Peyer's patch (tissue), 4 donors: Measurements from ENCODE around the gene KCNQ1. TPM values are rescaled to one million over a fixed set of nuclear protein-coding genes. Genes with fewer than 3 reads are reported as not detected.

Experiments
- DNase-seq, 3 donors: peaks; one replicate each; pipeline ENCODE4 v3.0.0-alpha.2; 2017 to 2019
- H3K27ac ChIP-seq, 4 donors: fragments of 200-600 bp; sonication (generic); one replicate each; pipeline ENCODE4 v1.5.1; 2016 to 2019
- H3K27me3 ChIP-seq, 2 donors: fragments of 200-600 bp; sonication (generic); one replicate each; pipeline ENCODE4 v1.5.1; 2019
- H3K36me3 ChIP-seq, 3 donors: fragments of 200-600 bp; sonication (generic); one replicate each; pipeline ENCODE4 v1.5.1; 2016 to 2019
- H3K4me1 ChIP-seq, 4 donors: fragments of 200-600 bp; sonication (generic); one replicate each; pipeline ENCODE4 v1.5.1; 2016 to 2019
- H3K4me3 ChIP-seq, 4 donors: fragments of 200-600 bp; sonication (generic); 1 replicate in 3 of 4; 2 replicates in 1 of 4; pipeline ENCODE4 v1.5.1; 2016 to 2019; ENCODE audit warnings: mild to moderate bottlenecking in 1 of 4
- H3K9me3 ChIP-seq, 4 donors: fragments of 200-600 bp; sonication (generic); one replicate each; pipeline ENCODE4 v1.5.1; 2016 to 2019; ENCODE audit warnings: mild to moderate bottlenecking in 1 of 4
- POLR2A ChIP-seq, 2 donors: fragments of 450-650 bp; IDR thresholded peaks; one replicate each; pipeline ENCODE4 v1.5.1; 2017; ENCODE audit warnings: antibody characterized with exemption in 2 of 2, mild to moderate bottlenecking in 2 of 2, moderate library complexity in 2 of 2
- total RNA-seq, 4 donors: library from RNA; depleted of rRNA; stranded (reverse); fragments of >200 nt; gene quantifications; one replicate each; pipeline ENCODE4 v1.1.0, GENCODE V29; 2016
- TF ChIP-seq, protein P1 (sequence below), 6 experiments: fragments of 450-650 bp in 4 of 6; fragments of 200-600 bp in 2 of 6; sonication (generic) in 1 of 6; IDR thresholded peaks; one replicate each; pipeline ENCODE4 v1.5.1; 2017 to 2019; ENCODE audit warnings: antibody characterized with exemption in 6 of 6, mild to moderate bottlenecking in 3 of 6, moderate library complexity in 1 of 6

KCNQ1 gene
- total RNA-seq, 4 donors from 2014 or later, result 50.6 to 66.4 (median 54.2) TPM

DNA sequence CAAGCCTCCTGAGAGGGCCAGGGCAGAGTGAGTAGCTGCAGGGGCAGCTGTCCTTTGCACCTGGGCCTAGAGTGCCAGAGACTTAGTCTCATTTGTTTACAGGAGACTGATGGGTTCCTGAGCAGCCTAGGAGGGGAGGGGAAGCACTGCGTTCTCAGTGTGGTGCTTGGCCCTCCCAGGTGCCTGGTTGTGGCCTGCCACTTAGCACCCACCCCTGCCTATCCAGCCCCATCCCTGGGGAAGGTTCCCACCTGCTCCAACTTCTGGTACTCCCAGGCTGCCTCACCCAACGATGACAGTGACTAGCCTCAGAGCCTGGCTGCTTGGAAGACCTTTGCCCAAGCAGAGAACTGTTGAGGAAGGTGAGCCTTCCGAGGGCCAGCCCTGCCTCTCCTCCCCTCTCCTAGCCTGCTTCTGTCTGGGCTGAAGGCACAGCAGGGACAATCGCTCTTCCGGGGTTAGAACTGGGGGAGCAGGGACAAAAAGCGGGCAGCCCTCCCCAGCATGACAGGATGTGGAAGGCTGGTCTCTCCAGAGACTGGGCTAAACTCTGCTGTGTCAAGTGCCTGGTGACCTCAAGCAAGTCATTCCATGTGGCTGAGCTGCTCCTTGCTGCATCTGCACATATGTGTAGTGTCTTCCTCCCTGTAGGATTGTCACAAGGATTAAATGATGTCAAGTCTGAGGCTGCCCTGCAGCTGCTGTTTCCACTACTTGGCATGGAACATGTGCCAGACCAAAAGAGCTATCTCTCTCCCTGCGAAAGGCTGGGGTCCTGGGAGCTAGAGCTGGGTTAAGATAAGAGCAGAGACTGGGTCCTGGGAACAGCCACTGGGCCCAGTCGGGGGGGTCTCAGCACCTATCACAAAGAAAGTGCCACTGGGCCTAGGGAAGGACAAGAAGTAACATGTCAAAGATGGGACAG lies 245.1 kb downstream of the KCNQ1 start:
- Histone ChIP-seq H3K27ac (peak overlapping the region in 2 of 4 donors; percentile 0 to 72), H3K4me1 (peaks cover 0 to 43% (median 4%) of the 10 kb centered on the region in 4 donors), H3K36me3 (peaks cover 0 to 4% (median 0%) of the 10 kb centered on the region in 3 donors), H3K9me3 (no peaks in the 10 kb centered on the region), H3K4me3 (no peak overlapping the region), H3K27me3 (no peaks in the 10 kb centered on the region)
- TF ChIP-seq, protein P1, sequence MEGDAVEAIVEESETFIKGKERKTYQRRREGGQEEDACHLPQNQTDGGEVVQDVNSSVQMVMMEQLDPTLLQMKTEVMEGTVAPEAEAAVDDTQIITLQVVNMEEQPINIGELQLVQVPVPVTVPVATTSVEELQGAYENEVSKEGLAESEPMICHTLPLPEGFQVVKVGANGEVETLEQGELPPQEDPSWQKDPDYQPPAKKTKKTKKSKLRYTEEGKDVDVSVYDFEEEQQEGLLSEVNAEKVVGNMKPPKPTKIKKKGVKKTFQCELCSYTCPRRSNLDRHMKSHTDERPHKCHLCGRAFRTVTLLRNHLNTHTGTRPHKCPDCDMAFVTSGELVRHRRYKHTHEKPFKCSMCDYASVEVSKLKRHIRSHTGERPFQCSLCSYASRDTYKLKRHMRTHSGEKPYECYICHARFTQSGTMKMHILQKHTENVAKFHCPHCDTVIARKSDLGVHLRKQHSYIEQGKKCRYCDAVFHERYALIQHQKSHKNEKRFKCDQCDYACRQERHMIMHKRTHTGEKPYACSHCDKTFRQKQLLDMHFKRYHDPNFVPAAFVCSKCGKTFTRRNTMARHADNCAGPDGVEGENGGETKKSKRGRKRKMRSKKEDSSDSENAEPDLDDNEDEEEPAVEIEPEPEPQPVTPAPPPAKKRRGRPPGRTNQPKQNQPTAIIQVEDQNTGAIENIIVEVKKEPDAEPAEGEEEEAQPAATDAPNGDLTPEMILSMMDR (IDR thresholded peaks at IDR 0.05), result no peak
- peak in 2 of 3 donors; percentile 59 to 63 for DNase-seq

DNA sequence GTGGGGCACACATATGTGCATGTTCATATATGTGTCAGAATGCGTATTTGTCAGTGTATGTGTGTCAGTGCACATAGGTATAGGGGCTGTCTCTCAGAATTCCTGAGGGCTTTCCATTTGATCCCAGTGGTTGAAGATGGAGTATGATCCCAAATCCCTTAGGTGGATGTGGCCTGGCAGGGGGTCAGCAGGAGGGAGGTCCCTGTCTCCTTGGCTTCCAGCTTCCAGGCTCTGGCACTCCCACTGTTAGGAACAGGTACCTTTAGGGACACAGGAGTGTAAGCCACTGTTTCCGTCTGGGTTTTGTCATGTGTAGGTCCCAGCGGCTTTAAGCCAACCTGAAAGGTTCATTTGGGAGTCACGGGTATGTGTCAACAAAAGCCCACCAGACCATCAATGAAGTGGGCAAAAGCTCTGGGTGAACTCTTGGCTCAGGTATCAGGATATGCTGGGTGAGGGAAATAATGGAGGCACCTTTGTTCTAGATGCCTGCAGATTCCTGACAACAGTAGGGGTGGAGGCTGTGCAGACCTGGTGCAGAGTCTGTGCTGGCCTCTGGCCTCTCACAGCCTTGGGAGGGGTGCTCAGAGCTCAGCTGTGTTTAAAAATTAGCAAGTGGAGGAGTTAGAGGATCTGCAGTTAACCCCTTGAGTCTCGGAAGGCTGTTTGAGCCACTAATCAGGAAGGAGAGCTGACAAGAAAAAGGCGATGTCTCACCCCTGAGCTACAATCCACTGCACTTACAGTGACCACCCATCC lies 246.0 kb downstream of the KCNQ1 start:
- Histone ChIP-seq H3K4me1 (peaks cover 0 to 43% (median 4%) of the 10 kb centered on the region in 4 donors), H3K27ac (no peak overlapping the region), H3K36me3 (no peaks in the 10 kb centered on the region), H3K27me3 (no peaks in the 10 kb centered on the region), H3K4me3 (no peak overlapping the region), H3K9me3 (no peaks in the 10 kb centered on the region)
- TF ChIP-seq, protein P1 (IDR thresholded peaks at IDR 0.05), result no peak
- DNase-seq, result peak in 2 of 3 donors; percentile 21 to 37

DNA sequence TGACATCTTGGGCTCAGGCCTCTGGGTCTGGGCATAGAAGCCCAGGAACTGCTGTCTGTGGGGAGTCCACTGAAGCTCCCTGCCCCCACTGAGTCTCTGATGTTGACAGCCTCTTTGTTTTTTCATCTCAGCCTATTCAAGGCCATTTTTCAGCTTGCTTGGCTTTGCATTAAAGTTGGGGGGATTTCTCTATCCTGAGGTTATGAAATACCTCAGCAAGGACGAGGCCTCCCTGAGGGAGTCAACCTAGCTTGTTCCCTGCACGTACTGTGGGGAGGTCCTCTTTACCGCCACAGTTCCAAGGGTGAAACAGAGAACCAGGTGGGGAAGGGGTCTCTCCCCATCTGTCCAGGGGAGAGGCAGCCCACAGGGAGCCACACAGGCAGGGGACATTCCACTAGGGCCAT lies 246.6 kb downstream of the KCNQ1 start:
- no peaks in the 10 kb centered on the region for H3K9me3 ChIP-seq
- H3K36me3 ChIP-seq, result no peaks in the 10 kb centered on the region
- peaks cover 0 to 43% (median 4%) of the 10 kb centered on the region in 4 donors for H3K4me1 ChIP-seq
- DNase-seq, result peak in 2 of 3 donors; percentile 2 to 28
- no peak for TF ChIP-seq POLR2A (IDR thresholded peaks at IDR 0.05)
- TF ChIP-seq, protein P1 (IDR thresholded peaks at IDR 0.05), result no peak
- H3K27ac ChIP-seq, result no peak overlapping the region
- no peak overlapping the region for H3K4me3 ChIP-seq
- H3K27me3 ChIP-seq, result no peaks in the 10 kb centered on the region

DNA sequence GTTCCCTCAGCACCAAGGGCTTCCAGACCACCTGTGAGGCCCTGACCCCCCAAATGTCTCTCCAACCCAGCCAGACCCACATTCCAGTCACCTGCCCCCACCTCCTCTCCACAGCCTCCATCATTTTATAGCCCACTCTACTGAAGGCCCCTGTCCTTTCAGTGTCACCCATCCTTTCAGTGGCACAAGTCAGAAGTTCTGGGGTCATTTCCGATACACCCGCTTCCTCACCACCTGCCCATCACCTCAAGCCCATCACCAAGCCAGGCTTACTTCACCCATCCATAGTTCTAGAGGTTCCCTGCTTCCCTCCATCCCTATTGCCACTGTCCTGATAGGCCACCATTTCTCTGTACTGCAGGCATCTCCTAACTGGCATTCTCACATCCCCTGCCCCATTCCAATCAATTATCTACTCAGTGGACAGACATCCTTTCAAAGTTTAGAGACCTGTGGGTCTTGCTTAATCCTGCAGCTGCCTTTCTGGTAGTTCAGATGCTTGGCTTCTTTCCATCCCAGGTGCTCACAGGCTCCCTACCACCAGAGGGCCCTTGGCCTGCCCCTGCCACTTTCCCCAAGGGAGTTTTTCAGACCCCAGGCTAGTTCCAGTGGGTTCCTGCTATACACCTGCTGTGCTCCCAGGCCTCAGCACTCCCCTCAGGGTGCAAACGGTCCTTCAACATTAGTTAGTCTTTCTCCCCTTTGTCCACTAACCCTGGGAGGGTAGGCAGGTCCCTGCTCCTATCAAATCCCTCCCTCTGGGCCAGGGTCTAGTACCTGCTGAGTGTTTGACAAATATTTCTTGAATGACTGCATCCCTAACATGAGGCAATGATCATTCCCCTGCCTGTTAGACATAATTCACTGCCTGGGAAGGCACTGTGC lies 247.4 kb downstream of the KCNQ1 start:
- DNase-seq, result peak in 2 of 3 donors; percentile 39 to 44
- Histone ChIP-seq H3K27ac (no peak overlapping the region), H3K36me3 (no peaks in the 10 kb centered on the region), H3K27me3 (no peaks in the 10 kb centered on the region), H3K4me1 (peaks cover 0 to 43% (median 4%) of the 10 kb centered on the region in 4 donors), H3K4me3 (no peak overlapping the region), H3K9me3 (no peaks in the 10 kb centered on the region)
- TF ChIP-seq, protein P1 (IDR thresholded peaks at IDR 0.05), result peak in 3 of 6 experiments; percentile 12 to 30 (median 29)
- no peak for TF ChIP-seq POLR2A (IDR thresholded peaks at IDR 0.05)
